Endothelial cell of umbilical vein (primary cell): ENCODE results near the gene ABR.

Source experiments
- CTCF ChIP-seq, 2 donors: IDR thresholded peaks; 1 replicate in 1 of 2; 2 replicates in 1 of 2; pipeline ENCODE4 v1.5.1; 2011; ENCODE audit warnings: low read length in 2 of 2, mild to moderate bottlenecking in 2 of 2, moderate library complexity in 2 of 2, control low read depth in 1 of 2, inconsistent platforms in 1 of 2, low read depth in 1 of 2; ENCODE audit not compliant: insufficient read depth in 1 of 2; ENCODE audit errors: extremely low read depth in 1 of 2
- EZH2 ChIP-seq: IDR thresholded peaks from 2 replicates; pipeline ENCODE4 v1.6.1; 2012; ENCODE audit warnings: borderline replicate concordance, low read depth, mild to moderate bottlenecking, moderate library complexity, low read length, inconsistent platforms; ENCODE audit not compliant: severe bottlenecking
- FOS ChIP-seq: IDR thresholded peaks from 2 replicates; pipeline ENCODE4 v1.6.1; 2011; ENCODE audit warnings: mild to moderate bottlenecking, low read length, moderate library complexity, borderline replicate concordance; ENCODE audit not compliant: insufficient read depth
- JUN ChIP-seq: IDR thresholded peaks from 2 replicates; pipeline ENCODE4 v1.6.1; 2011; ENCODE audit warnings: borderline replicate concordance, low read depth; ENCODE audit not compliant: insufficient read length, insufficient read depth
- MAX ChIP-seq: IDR thresholded peaks from 2 replicates; pipeline ENCODE4 v1.6.1; 2011; ENCODE audit not compliant: insufficient read depth, insufficient read length
- MYC ChIP-seq: IDR thresholded peaks from one replicate; pipeline ENCODE4 v1.6.1; 2011; ENCODE audit warnings: mild to moderate bottlenecking, low read depth, low read length
- POLR2A ChIP-seq: IDR thresholded peaks from 2 replicates; pipeline ENCODE4 v1.6.1; 2012; ENCODE audit warnings: low read depth, mild to moderate bottlenecking, control low read depth, low read length
- POLR2AphosphoS5 ChIP-seq: IDR thresholded peaks from 2 replicates; pipeline ENCODE4 v1.6.1; 2012; ENCODE audit warnings: low read depth, mild to moderate bottlenecking, control low read depth, low read length, moderate library complexity; ENCODE audit not compliant: insufficient read depth

GRCh38 chr17:1042486-1042885 lies 137.3 kb downstream of the ABR start:
- TF ChIP-seq POLR2A (no peak), POLR2AphosphoS5 (no peak), CTCF (IDR thresholded peaks at IDR 0.05; ENCODE audit: extremely low read depth in 1 of 2, insufficient read depth in 1 of 2, low read depth in 1 of 2, low read length in 2 of 2) (no peak), EZH2 (no peak), MAX (no peak), FOS (no peak), JUN (no peak), MYC (no peak)
